ENCODE results near the gene MBLAC2. TPM values are rescaled to one million over a fixed set of nuclear protein-coding genes. Genes with fewer than 3 reads are reported as not detected.

The MBLAC2 gene
- total RNA-seq, 1 donor from 2014 or later: 6.6 TPM

- TF ChIP-seq, protein P1, sequence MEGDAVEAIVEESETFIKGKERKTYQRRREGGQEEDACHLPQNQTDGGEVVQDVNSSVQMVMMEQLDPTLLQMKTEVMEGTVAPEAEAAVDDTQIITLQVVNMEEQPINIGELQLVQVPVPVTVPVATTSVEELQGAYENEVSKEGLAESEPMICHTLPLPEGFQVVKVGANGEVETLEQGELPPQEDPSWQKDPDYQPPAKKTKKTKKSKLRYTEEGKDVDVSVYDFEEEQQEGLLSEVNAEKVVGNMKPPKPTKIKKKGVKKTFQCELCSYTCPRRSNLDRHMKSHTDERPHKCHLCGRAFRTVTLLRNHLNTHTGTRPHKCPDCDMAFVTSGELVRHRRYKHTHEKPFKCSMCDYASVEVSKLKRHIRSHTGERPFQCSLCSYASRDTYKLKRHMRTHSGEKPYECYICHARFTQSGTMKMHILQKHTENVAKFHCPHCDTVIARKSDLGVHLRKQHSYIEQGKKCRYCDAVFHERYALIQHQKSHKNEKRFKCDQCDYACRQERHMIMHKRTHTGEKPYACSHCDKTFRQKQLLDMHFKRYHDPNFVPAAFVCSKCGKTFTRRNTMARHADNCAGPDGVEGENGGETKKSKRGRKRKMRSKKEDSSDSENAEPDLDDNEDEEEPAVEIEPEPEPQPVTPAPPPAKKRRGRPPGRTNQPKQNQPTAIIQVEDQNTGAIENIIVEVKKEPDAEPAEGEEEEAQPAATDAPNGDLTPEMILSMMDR (conservative IDR thresholded peaks at IDR 0.05): peak; percentile 70
- Mint-ChIP-seq H3K9me3 (no peaks in the 10 kb centered on the region), H3K27me3 (ENCODE audit: low read depth) (no peaks in the 10 kb centered on the region), H3K36me3 (ENCODE audit: low read depth) (no peaks in the 10 kb centered on the region), H3K4me3 (no peak overlapping the region), H3K27ac (ENCODE audit: unreplicated experiment) (no peak overlapping the region), H3K4me1 (no peaks in the 10 kb centered on the region)
- DNase-seq (ENCODE audit: low read depth, low spot score): peak; percentile 33
Measured at GRCh38 chr5:90434116-90434714, 40.4 kb downstream of the MBLAC2 start.

GRCh38 chr5:90424245-90424644, 50.3 kb downstream of the MBLAC2 start:
- no peak for DNase-seq (ENCODE audit: low read depth, low spot score)
- no peaks in the 10 kb centered on the region for H3K9me3 Mint-ChIP-seq
- no peak overlapping the region for H3K27ac Mint-ChIP-seq (ENCODE audit: unreplicated experiment)
- TF ChIP-seq, protein P1 (conservative IDR thresholded peaks at IDR 0.05): no peak
- H3K36me3 Mint-ChIP-seq (ENCODE audit: low read depth): no peaks in the 10 kb centered on the region
- H3K27me3 Mint-ChIP-seq (ENCODE audit: low read depth): no peaks in the 10 kb centered on the region
- H3K4me1 Mint-ChIP-seq: no peaks in the 10 kb centered on the region
- no peak overlapping the region for H3K4me3 Mint-ChIP-seq

GRCh38 chr5:90421136-90421535, 53.4 kb downstream of the MBLAC2 start:
- no peaks in the 10 kb centered on the region for H3K36me3 Mint-ChIP-seq (ENCODE audit: low read depth)
- TF ChIP-seq, protein P1 (conservative IDR thresholded peaks at IDR 0.05): no peak
- H3K27me3 Mint-ChIP-seq (ENCODE audit: low read depth): no peaks in the 10 kb centered on the region
- no peaks in the 10 kb centered on the region for H3K4me1 Mint-ChIP-seq
- peak overlapping the region; percentile 69 for H3K27ac Mint-ChIP-seq (ENCODE audit: unreplicated experiment)
- H3K4me3 Mint-ChIP-seq: no peak overlapping the region
- no peak for DNase-seq (ENCODE audit: low read depth, low spot score)
- no peaks in the 10 kb centered on the region for H3K9me3 Mint-ChIP-seq

- H3K27ac Mint-ChIP-seq (ENCODE audit: unreplicated experiment): no peak overlapping the region
- no peaks in the 10 kb centered on the region for H3K27me3 Mint-ChIP-seq (ENCODE audit: low read depth)
- H3K4me3 Mint-ChIP-seq: no peak overlapping the region
- H3K36me3 Mint-ChIP-seq (ENCODE audit: low read depth): no peaks in the 10 kb centered on the region
- TF ChIP-seq, protein P1 (conservative IDR thresholded peaks at IDR 0.05): no peak
- peaks cover 3% of the 10 kb centered on the region for H3K9me3 Mint-ChIP-seq
- H3K4me1 Mint-ChIP-seq: no peaks in the 10 kb centered on the region
- no peak for DNase-seq (ENCODE audit: low read depth, low spot score)
Measured at GRCh38 chr5:90418214-90418613, 56.4 kb downstream of the MBLAC2 start.

DNA sequence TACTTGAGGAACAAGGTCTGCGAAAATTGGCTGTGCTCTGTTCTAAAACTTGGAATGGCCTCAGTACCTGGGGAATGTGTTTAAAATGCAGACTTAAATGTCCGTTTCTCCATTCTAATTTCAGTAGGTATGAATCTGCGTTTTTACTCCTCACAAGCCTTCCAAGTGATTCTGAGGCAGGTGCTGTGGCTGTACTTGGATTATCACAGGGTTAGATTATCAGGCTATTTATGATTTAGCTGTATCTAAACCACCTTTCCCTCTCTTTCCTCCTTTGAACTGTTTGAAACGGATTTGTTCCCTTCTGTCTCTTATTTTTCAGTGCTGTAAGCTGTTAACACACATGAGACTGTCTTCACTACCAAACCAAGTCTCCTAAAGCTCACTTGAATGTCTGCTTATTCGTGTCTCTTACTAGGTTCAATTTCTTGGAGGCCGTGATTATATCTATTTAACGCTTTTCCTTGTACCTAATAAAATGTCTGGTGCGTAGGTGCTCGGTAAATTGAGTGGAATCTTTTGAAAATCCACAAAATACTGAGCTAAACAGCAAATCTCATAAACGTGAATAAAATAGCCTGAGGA, 64.3 kb downstream of the MBLAC2 start:
- DNase-seq (ENCODE audit: low read depth, low spot score): no peak
- Mint-ChIP-seq H3K36me3 (ENCODE audit: low read depth) (no peaks in the 10 kb centered on the region), H3K4me3 (no peak overlapping the region), H3K9me3 (peaks cover 3% of the 10 kb centered on the region), H3K27me3 (ENCODE audit: low read depth) (no peaks in the 10 kb centered on the region), H3K4me1 (peaks cover 14% of the 10 kb centered on the region), H3K27ac (ENCODE audit: unreplicated experiment) (no peak overlapping the region)
- TF ChIP-seq, protein P1 (conservative IDR thresholded peaks at IDR 0.05): peak; percentile 23

Measured in neural crest cell (in vitro differentiated cells).